BLaER1 treated with 17β-estradiol and CSF1 and Interleukin-3, amounts not matched to agents 10 nM and 100 nM (cell line): ENCODE data around the gene CDH4.

Experiments
- H3K27ac ChIP-seq, 11 experiments: shearing (Covaris generic); formaldehyde crosslinking; 2 replicates each; pipeline ENCODE4 v1.8.1; 2022
- H3K27me3 ChIP-seq, 11 experiments: shearing (Covaris generic); formaldehyde crosslinking; 2 replicates each; pipeline ENCODE4 v1.8.1; 2022
- H3K36me3 ChIP-seq, 11 experiments: shearing (Covaris generic); formaldehyde crosslinking; 2 replicates each; pipeline ENCODE4 v1.8.1; 2022
- H3K4me1 ChIP-seq, 10 experiments: shearing (Covaris generic); formaldehyde crosslinking; 2 replicates each; pipeline ENCODE4 v1.8.1; 2022
- H3K4me2 ChIP-seq, 11 experiments: shearing (Covaris generic); formaldehyde crosslinking; 2 replicates each; pipeline ENCODE4 v1.8.1; 2022
- H3K4me3 ChIP-seq, 10 experiments: shearing (Covaris generic); formaldehyde crosslinking; 2 replicates each; pipeline ENCODE4 v1.8.1; 2022
- H3K9ac ChIP-seq, 11 experiments: shearing (Covaris generic); formaldehyde crosslinking; 2 replicates each; pipeline ENCODE4 v1.8.1; 2022
- H3K9me3 ChIP-seq, 11 experiments: shearing (Covaris generic); formaldehyde crosslinking; replicated peaks in 1 of 11; 2 replicates each; pipeline ENCODE4 v1.8.1; 2022
- H4K20me1 ChIP-seq, 11 experiments: shearing (Covaris generic); formaldehyde crosslinking; 2 replicates each; pipeline ENCODE4 v1.8.1; 2022
- Cebpa-rat ChIP-seq, 11 experiments: shearing (Covaris generic); IDR thresholded peaks; 2 replicates each; pipeline ENCODE4 v1.8.1; 2022

The CDH4 gene

DNA sequence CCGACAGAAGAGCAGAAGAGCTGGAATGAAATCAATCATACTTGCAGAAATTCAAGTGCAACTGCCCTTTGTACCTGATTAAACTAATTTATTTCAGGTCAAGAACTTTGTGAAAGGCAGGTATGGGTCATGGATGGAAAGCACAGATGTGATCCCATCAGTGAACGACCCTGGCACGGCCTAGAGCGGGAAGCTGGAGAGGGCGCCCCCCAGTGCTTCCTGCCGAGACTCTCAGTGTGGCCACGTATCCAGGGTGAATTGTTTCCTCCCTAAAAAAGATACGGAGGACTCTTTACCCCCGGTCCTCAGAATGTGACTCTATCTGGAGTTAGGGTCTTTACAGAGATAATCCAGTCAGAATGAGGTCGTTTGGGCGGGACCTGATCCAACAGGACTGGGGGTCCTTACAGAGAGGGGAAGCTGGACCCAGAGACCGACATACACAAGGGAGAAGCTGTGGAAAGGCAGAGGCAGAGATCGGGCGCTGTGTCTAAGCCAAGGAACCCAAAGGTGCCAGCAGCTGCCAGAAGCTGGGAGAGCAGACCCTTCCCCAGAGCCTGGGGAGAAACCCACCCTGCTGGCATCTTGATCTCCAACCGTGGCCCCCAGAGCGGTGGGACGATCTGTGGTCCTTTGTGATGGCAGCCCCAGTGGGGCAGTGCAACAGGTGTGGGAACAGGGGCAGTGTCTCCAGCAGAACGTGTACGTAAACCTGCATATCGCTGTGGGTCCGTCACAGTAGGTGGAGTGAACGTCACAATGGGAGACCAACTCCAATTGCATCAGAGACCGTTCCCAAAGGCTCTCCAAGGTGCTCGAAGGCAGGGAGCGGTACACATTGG is 721.7 kb downstream of the CDH4 start:
- H3K4me2 ChIP-seq = no peak overlapping the region
- H3K4me1 ChIP-seq = no peaks in the 10 kb centered on the region
- TF ChIP-seq Cebpa-rat (IDR thresholded peaks at IDR 0.05) = no peak
- H3K4me3 ChIP-seq = no peak overlapping the region
- H3K27ac ChIP-seq = no peak overlapping the region
- peaks cover 52 to 68% (median 63%) of the 10 kb centered on the region in 11 experiments for H3K36me3 ChIP-seq
- H3K9ac ChIP-seq = no peak overlapping the region
- H3K9me3 ChIP-seq = peaks cover 0 to 10% (median 2%) of the 10 kb centered on the region in 11 experiments; a peak in 5 of 22 replicates
- H4K20me1 ChIP-seq = peaks cover 0 to 40% (median 19%) of the 10 kb centered on the region in 11 experiments; a peak in 14 of 22 replicates
- H3K27me3 ChIP-seq = no peaks in the 10 kb centered on the region

DNA sequence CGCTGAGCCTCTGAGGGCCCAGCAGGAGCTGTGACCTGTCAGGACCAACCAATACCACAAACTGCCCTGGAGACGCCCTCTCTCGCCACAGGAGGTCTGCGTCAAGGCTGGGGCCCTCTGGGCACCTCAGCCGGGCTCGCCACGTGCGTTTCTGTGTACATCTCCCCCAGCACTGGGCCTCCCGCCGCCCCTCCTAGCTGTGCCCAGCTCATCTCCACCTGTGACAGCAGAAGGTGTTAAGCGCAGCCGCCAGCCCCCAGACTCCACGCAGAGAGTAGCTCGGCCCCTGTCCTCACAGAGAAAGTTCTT is 722.2 kb downstream of the CDH4 start:
- Histone ChIP-seq H3K27ac (no peak overlapping the region), H3K9ac (no peak overlapping the region), H3K4me1 (no peaks in the 10 kb centered on the region), H3K4me3 (no peak overlapping the region), H4K20me1 (peaks cover 0 to 40% (median 20%) of the 10 kb centered on the region in 11 experiments; a peak in 13 of 22 replicates), H3K27me3 (no peaks in the 10 kb centered on the region), H3K36me3 (peaks cover 58 to 74% (median 69%) of the 10 kb centered on the region in 11 experiments), H3K9me3 (peaks cover 0 to 15% (median 4%) of the 10 kb centered on the region in 11 experiments; a peak in 9 of 22 replicates), H3K4me2 (no peak overlapping the region)
- no peak for TF ChIP-seq Cebpa-rat (IDR thresholded peaks at IDR 0.05)

DNA sequence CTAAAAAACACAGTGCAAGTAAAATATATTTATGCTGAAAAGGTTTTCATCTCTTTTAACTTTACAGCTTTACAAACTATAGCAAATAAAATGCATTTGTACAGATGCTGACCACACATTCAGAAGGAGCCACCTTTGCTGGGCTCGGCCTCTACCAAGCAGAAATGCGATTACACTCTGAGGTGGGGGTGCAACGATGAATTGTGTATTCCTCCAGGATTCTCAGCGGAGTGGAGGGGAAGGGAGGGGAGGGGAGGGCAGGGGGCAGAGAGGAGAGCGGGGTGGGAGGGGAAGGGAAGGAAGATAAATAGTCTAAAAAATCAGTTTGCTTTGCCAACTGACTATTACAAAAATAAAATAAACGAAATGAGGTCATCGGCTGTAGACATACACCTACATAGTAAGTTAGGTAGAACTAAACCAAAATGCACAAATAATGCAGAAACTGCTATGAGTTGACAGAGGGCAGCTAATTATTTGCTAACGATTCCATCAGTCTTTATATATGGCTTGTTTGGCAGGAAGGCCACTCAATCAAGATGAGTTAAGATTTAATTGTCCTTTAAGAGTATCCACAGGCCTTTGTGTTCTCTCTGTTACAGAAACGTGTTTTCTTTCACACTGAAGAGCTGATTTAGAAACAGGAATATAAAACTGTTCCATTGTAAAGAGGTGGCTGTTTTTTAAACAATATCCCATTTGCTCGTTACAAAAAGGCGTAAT is 723.5 kb downstream of the CDH4 start:
- no peak overlapping the region for H3K27ac ChIP-seq
- TF ChIP-seq Cebpa-rat (IDR thresholded peaks at IDR 0.05) = no peak
- no peak overlapping the region for H3K9ac ChIP-seq
- H4K20me1 ChIP-seq = peaks cover 11 to 46% (median 28%) of the 10 kb centered on the region in 11 experiments; a peak in 16 of 22 replicates
- H3K4me3 ChIP-seq = no peak overlapping the region
- peaks cover 0 to 27% (median 8%) of the 10 kb centered on the region in 11 experiments; a peak in 11 of 22 replicates for H3K9me3 ChIP-seq
- no peaks in the 10 kb centered on the region for H3K27me3 ChIP-seq
- H3K4me1 ChIP-seq = no peaks in the 10 kb centered on the region
- H3K4me2 ChIP-seq = no peak overlapping the region
- peaks cover 69 to 87% (median 81%) of the 10 kb centered on the region in 11 experiments for H3K36me3 ChIP-seq

DNA sequence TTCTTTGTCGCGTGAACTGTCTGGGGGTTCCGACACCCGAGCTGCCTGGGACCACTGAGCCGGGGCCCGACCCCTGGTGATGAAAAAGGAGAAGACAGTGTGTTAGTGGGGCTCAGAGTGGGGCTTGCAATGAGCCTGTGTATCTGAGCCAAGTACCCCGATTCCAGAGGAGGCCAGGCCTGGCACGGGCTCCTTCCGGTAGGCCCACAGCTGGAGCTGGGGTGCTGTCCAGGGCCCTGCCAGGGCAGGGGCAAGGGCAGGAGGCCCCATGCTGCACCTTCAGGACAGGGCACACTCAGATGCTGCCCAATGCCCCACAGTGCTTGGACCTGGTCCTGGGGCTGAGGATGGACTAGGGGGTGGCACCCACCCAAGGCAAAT is 724.2 kb downstream of the CDH4 start:
- H3K9ac ChIP-seq = no peak overlapping the region
- H3K4me1 ChIP-seq = peaks cover 0 to 6% (median 1%) of the 10 kb centered on the region in 10 experiments; a peak in 5 of 20 replicates
- H4K20me1 ChIP-seq = peaks cover 14 to 50% (median 31%) of the 10 kb centered on the region in 11 experiments; a peak in 16 of 22 replicates
- no peak overlapping the region for H3K4me2 ChIP-seq
- no peak for TF ChIP-seq Cebpa-rat (IDR thresholded peaks at IDR 0.05)
- H3K27ac ChIP-seq = no peak overlapping the region
- no peaks in the 10 kb centered on the region for H3K27me3 ChIP-seq
- peaks cover 72 to 91% (median 86%) of the 10 kb centered on the region in 11 experiments for H3K36me3 ChIP-seq
- no peak overlapping the region for H3K4me3 ChIP-seq
- H3K9me3 ChIP-seq = peaks cover 0 to 27% (median 8%) of the 10 kb centered on the region in 11 experiments; a peak in 11 of 22 replicates

DNA sequence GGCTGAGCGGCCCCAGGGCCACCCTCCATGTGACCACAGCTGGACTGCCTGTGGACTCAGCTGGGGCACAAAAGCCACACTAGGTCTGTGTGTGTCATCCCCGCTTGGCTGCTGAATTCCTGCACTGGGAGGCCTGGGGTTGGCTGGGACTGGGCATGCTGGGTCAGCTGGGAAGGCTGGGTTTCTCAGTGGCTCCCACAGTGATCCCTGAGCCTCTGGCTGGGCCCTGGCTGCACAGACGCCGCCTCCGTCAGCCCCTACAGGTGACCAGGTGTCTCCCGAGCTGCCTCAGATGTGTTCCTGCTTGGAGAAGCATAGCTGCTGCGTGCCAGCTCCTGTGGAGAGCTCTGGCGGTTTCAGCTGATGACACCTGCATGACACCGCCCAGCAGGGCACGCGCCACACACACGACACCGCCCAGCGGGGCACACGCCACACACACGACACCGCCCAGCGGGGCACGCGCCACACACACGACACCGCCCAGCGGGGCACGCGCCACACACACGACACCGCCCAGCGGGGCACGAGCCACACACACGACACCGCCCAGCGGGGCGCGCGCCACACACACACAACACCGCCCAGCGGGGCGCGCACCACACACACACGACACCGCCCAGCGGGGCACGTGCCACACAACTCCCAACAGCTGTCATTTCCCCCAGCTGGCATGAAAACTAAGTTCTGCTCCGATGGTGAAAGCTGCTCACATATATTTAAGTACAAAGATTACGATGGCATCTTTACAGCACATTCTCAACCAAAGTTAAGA is 724.8 kb downstream of the CDH4 start:
- Histone ChIP-seq H3K4me2 (no peak overlapping the region), H3K4me3 (no peak overlapping the region), H3K9me3 (peaks cover 0 to 27% (median 8%) of the 10 kb centered on the region in 11 experiments; a peak in 11 of 22 replicates), H3K9ac (no peak overlapping the region), H3K36me3 (peaks cover 72 to 89% (median 82%) of the 10 kb centered on the region in 11 experiments), H3K27me3 (no peaks in the 10 kb centered on the region), H4K20me1 (peaks cover 14 to 52% (median 31%) of the 10 kb centered on the region in 11 experiments; a peak in 16 of 22 replicates), H3K27ac (no peak overlapping the region), H3K4me1 (peaks cover 0 to 10% (median 2%) of the 10 kb centered on the region in 10 experiments; a peak in 5 of 20 replicates)
- TF ChIP-seq Cebpa-rat (IDR thresholded peaks at IDR 0.05) = no peak

DNA sequence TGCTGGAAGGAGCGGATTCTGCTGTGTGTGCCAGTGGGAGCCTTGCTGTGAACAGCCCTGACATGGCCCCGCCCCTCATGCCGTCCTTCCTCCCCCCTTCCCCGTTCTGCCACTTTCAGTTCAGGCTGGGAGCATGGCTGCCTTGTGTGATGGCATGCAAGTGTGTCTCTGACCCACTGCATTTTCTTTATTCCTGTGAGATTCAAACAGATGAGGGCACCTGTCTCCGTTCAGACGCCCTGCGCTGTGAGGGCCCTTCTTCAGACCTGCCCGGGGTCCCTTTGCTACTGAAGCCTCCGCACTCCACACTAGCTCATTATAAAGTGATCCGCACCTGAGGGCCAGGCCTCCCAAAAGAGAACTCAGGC is 725.3 kb downstream of the CDH4 start:
- Histone ChIP-seq H3K4me3 (no peak overlapping the region), H3K4me2 (no peak overlapping the region), H4K20me1 (peaks cover 14 to 52% (median 31%) of the 10 kb centered on the region in 11 experiments; a peak in 16 of 22 replicates), H3K36me3 (peaks cover 68 to 88% (median 77%) of the 10 kb centered on the region in 11 experiments), H3K9me3 (peaks cover 0 to 26% (median 8%) of the 10 kb centered on the region in 11 experiments; a peak in 11 of 22 replicates), H3K9ac (no peak overlapping the region), H3K27me3 (no peaks in the 10 kb centered on the region), H3K27ac (no peak overlapping the region), H3K4me1 (peaks cover 0 to 10% (median 2%) of the 10 kb centered on the region in 10 experiments; a peak in 5 of 20 replicates)
- TF ChIP-seq Cebpa-rat (IDR thresholded peaks at IDR 0.05) = no peak

DNA sequence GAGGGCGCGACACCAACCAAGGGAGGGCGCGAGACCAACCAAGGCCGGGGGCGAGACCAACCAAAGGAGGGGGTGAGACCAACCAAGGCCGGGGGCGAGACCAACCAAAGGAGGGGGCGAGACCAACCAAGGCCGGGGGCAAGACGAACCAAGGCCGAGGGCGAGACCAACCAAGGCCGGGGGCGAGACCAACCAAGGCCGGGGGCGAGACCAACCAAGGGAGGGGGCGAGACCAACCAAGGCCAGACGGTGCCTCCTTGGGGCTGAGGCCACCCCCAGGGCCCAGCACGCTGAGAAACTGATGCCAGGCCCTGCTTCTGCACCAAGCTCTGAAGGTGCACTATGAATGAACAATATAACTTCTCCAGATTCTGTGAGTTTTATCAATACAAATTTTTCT is 726.4 kb downstream of the CDH4 start:
- no peak overlapping the region for H3K9ac ChIP-seq
- H3K4me1 ChIP-seq = peaks cover 0 to 10% (median 2%) of the 10 kb centered on the region in 10 experiments; a peak in 5 of 20 replicates
- peaks cover 0 to 32% (median 8%) of the 10 kb centered on the region in 11 experiments; a peak in 11 of 22 replicates for H3K9me3 ChIP-seq
- H3K27me3 ChIP-seq = no peaks in the 10 kb centered on the region
- H3K27ac ChIP-seq = no peak overlapping the region
- H4K20me1 ChIP-seq = peaks cover 14 to 59% (median 31%) of the 10 kb centered on the region in 11 experiments; a peak in 16 of 22 replicates
- H3K36me3 ChIP-seq = peaks cover 57 to 88% (median 71%) of the 10 kb centered on the region in 11 experiments
- no peak overlapping the region for H3K4me2 ChIP-seq
- no peak overlapping the region for H3K4me3 ChIP-seq
- no peak for TF ChIP-seq Cebpa-rat (IDR thresholded peaks at IDR 0.05)

DNA sequence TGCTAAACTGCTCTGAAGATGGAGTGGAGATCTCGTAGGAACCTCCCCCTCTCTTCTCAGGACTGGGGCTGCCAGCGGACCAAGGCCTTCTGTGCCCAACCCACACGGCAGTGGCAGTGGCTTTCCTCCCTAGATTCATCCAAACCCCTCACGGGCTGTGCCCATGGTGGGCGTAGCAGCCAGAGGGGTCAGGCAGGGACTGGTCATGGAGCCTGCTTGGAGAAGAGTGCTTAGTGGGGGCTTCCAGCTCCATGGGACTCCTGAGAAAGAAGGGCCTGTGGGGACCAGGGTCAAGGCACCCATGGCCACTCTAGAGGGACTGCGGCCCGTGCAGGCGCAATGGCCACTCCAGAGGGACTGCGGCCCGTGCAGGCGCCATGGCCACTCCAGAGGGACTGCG is 727.0 kb downstream of the CDH4 start:
- H4K20me1 ChIP-seq = peaks cover 14 to 65% (median 33%) of the 10 kb centered on the region in 11 experiments; a peak in 17 of 22 replicates
- peaks cover 0 to 38% (median 12%) of the 10 kb centered on the region in 11 experiments; a peak in 16 of 22 replicates for H3K9me3 ChIP-seq
- no peak overlapping the region for H3K27ac ChIP-seq
- H3K9ac ChIP-seq = no peak overlapping the region
- TF ChIP-seq Cebpa-rat (IDR thresholded peaks at IDR 0.05) = no peak
- H3K4me1 ChIP-seq = peaks cover 0 to 12% (median 2%) of the 10 kb centered on the region in 10 experiments; a peak in 6 of 20 replicates
- no peaks in the 10 kb centered on the region for H3K27me3 ChIP-seq
- H3K4me2 ChIP-seq = no peak overlapping the region
- peaks cover 51 to 88% (median 71%) of the 10 kb centered on the region in 11 experiments for H3K36me3 ChIP-seq
- no peak overlapping the region for H3K4me3 ChIP-seq
